Gastroesophageal sphincter (tissue), 4 donors: ENCODE results near the gene C1GALT1. TPM values are rescaled to one million over a fixed set of nuclear protein-coding genes. Genes with fewer than 3 reads are reported as not detected.

Source experiments
- ATAC-seq: fragments of 150-250 bp; one replicate; pipeline ENCODE4 v1.9.1; 2016; ENCODE audit warnings: mild to moderate bottlenecking, moderate library complexity
- H3K27ac ChIP-seq, 4 donors: fragments of 200-600 bp; sonication (generic) in 3 of 4; 1 replicate in 3 of 4; 2 replicates in 1 of 4; pipeline ENCODE4 v1.5.1; 2016 to 2019
- H3K27me3 ChIP-seq: fragments of 200-600 bp; sonication (generic); one replicate; pipeline ENCODE4 v1.5.1; 2019
- H3K36me3 ChIP-seq, 2 donors: fragments of 200-600 bp; sonication (generic); one replicate each; pipeline ENCODE4 v1.5.1; 2019; ENCODE audit warnings: control low read depth in 1 of 2
- H3K4me1 ChIP-seq, 3 donors: fragments of 200-600 bp; sonication (generic); 1 replicate in 2 of 3; 2 replicates in 1 of 3; pipeline ENCODE4 v1.5.1; 2016 to 2019; ENCODE audit warnings: control low read depth in 2 of 3
- H3K4me3 ChIP-seq, 2 donors: fragments of 200-600 bp; sonication (generic); one replicate each; pipeline ENCODE4 v1.5.1; 2019; ENCODE audit warnings: mild to moderate bottlenecking in 1 of 2, moderate library complexity in 1 of 2
- H3K9me3 ChIP-seq, 3 donors: fragments of 200-600 bp; sonication (generic); one replicate each; pipeline ENCODE4 v1.5.1; 2017 to 2019; ENCODE audit warnings: control low read depth in 2 of 3
- CTCF ChIP-seq, 4 experiments: fragments of 200-600 bp in 2 of 4; fragments of 450-650 bp in 2 of 4; sonication (generic) in 1 of 4; IDR thresholded peaks; one replicate each; pipeline ENCODE4 v1.5.1; 2017 to 2019; ENCODE audit warnings: antibody characterized with exemption in 4 of 4, mild to moderate bottlenecking in 2 of 4, moderate library complexity in 2 of 4
- EP300 ChIP-seq: sonication (generic); formaldehyde crosslinking; IDR thresholded peaks from one replicate; pipeline ENCODE4 v1.6.1; 2017; ENCODE audit warnings: antibody characterized with exemption, mild to moderate bottlenecking
- POLR2A ChIP-seq, 2 donors: fragments of 450-650 bp; IDR thresholded peaks; one replicate each; pipeline ENCODE4 v1.6.1; 2017; ENCODE audit warnings: antibody characterized with exemption in 2 of 2, mild to moderate bottlenecking in 2 of 2, moderate library complexity in 1 of 2
- POLR2AphosphoS5 ChIP-seq: sonication (generic); formaldehyde crosslinking; IDR thresholded peaks from one replicate; pipeline ENCODE4 v1.6.1; 2017; ENCODE audit warnings: antibody characterized with exemption
- WGBS, 2 donors: methylation state at CpG; one replicate each; pipeline ENCODE4 v1.1.5; 2018; ENCODE audit warnings: low coverage in 1 of 2; 5-methylcytosine and 5-hydroxymethylcytosine counted together
- total RNA-seq, 4 donors: library from RNA; depleted of rRNA; stranded (reverse); fragments of >200 nt; gene quantifications; one replicate each; pipeline ENCODE4 v1.1.0, GENCODE V29; 2016

The C1GALT1 gene
- total RNA-seq, 4 donors from 2014 or later: 11.7 to 34.6 (median 12.7) TPM

GRCh38 chr7:7208520-7208919, 26.2 kb downstream of the C1GALT1 start:
- H3K27me3 ChIP-seq: no peaks in the 10 kb centered on the region
- no peaks in the 10 kb centered on the region for H3K36me3 ChIP-seq
- WGBS, 2 donors: 79% methylated on average over 2 of the region's 4 CpGs; no CpG with 5 or more reads in 1 of the 2 donors
- H3K9me3 ChIP-seq: no peaks in the 10 kb centered on the region
- ATAC-seq: no peak
- H3K27ac ChIP-seq: no peak overlapping the region
- H3K4me3 ChIP-seq: no peak overlapping the region
- no peak for TF ChIP-seq EP300
- no peak for TF ChIP-seq CTCF (IDR thresholded peaks at IDR 0.05)
- no peak for TF ChIP-seq POLR2AphosphoS5
- TF ChIP-seq POLR2A (IDR thresholded peaks at IDR 0.05): no peak
- H3K4me1 ChIP-seq: no peaks in the 10 kb centered on the region

GRCh38 chr7:7209412-7210050, 27.2 kb downstream of the C1GALT1 start:
- Histone ChIP-seq H3K27ac (no peak overlapping the region), H3K27me3 (no peaks in the 10 kb centered on the region), H3K4me1 (no peaks in the 10 kb centered on the region), H3K36me3 (peaks cover 0 to under 1% of the 10 kb centered on the region in 2 donors), H3K9me3 (no peaks in the 10 kb centered on the region), H3K4me3 (no peak overlapping the region)
- 73 to 89% methylated on average over 3 to 10 of the region's 10 CpGs for WGBS, 2 donors
- TF ChIP-seq POLR2A (IDR thresholded peaks at IDR 0.05) (no peak), POLR2AphosphoS5 (no peak), EP300 (no peak), CTCF (IDR thresholded peaks at IDR 0.05) (no peak)
- ATAC-seq: no peak

GRCh38 chr7:7210475-7211237, 28.3 kb downstream of the C1GALT1 start:
- Histone ChIP-seq H3K4me1 (no peaks in the 10 kb centered on the region), H3K36me3 (peaks cover 0 to 11% of the 10 kb centered on the region in 2 donors), H3K27ac (no peak overlapping the region), H3K27me3 (no peaks in the 10 kb centered on the region), H3K4me3 (no peak overlapping the region), H3K9me3 (no peaks in the 10 kb centered on the region)
- 58 to 66% methylated on average over 7 to 12 of the region's 12 CpGs for WGBS, 2 donors
- TF ChIP-seq POLR2AphosphoS5 (no peak), CTCF (IDR thresholded peaks at IDR 0.05) (no peak), POLR2A (IDR thresholded peaks at IDR 0.05) (no peak), EP300 (no peak)
- no peak for ATAC-seq

GRCh38 chr7:7212612-7213011, 30.3 kb downstream of the C1GALT1 start:
- TF ChIP-seq POLR2AphosphoS5 (no peak), EP300 (no peak), POLR2A (IDR thresholded peaks at IDR 0.05) (no peak), CTCF (IDR thresholded peaks at IDR 0.05) (no peak)
- Histone ChIP-seq H3K27me3 (no peaks in the 10 kb centered on the region), H3K27ac (no peak overlapping the region), H3K9me3 (no peaks in the 10 kb centered on the region), H3K4me3 (no peak overlapping the region), H3K4me1 (no peaks in the 10 kb centered on the region), H3K36me3 (peaks cover 0 to 31% of the 10 kb centered on the region in 2 donors)
- WGBS, 2 donors: 80 to 93% methylated on average over 2 of the region's 2 CpGs
- no peak for ATAC-seq
